ENCODE measurements around the gene CYFIP1.
A peak's percentile ranks its signal among the peaks of the same experiment; 100 is the strongest.

Gene CYFIP1

DNA sequence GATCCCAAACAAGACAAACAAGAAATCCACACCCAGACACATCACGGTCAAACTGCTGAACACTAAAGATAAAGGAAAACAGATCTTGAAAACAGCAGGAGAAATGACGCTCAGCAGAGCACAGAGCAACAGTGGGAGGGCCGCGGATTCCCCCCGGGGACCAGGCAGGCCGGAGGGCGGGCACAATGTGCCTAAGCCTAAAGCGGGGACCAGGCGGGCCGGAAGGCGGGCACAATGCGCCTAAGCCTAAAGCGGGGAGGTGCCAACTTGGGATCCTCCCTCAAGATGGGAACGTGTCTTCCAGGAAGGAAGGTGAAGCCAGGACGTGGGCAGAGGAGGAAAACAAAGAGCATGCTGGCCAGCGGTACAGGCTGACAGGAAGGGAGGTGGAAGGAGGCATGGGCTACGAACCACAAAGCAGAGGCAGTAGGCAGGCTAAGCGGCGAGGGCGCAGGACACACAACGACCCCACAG lies 31.1 kb downstream of the CYFIP1 start:
- DNase-seq (ENCODE audit: low read depth) = peak; percentile 30

DNA sequence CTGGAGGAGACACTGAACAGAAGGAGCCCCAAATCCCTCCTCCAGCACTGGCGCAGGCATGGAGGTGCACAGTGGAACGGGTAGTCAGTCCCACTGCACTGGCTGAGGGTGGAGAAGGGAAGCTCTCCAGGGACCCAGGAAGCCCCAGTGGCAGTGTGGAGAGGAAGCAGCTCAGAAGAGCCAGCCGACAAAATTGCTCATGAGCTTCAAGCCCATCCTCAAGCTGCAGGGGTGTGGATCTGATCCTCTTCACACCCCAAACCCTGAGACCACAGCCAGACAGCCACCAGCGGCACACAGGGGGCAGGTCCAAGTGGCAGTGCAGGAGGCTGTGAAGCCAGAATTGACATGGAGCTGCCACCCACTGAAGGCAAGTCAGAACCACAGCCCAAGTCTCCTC lies 32.1 kb downstream of the CYFIP1 start:
- DNase-seq (ENCODE audit: low read depth) = no peak

DNA sequence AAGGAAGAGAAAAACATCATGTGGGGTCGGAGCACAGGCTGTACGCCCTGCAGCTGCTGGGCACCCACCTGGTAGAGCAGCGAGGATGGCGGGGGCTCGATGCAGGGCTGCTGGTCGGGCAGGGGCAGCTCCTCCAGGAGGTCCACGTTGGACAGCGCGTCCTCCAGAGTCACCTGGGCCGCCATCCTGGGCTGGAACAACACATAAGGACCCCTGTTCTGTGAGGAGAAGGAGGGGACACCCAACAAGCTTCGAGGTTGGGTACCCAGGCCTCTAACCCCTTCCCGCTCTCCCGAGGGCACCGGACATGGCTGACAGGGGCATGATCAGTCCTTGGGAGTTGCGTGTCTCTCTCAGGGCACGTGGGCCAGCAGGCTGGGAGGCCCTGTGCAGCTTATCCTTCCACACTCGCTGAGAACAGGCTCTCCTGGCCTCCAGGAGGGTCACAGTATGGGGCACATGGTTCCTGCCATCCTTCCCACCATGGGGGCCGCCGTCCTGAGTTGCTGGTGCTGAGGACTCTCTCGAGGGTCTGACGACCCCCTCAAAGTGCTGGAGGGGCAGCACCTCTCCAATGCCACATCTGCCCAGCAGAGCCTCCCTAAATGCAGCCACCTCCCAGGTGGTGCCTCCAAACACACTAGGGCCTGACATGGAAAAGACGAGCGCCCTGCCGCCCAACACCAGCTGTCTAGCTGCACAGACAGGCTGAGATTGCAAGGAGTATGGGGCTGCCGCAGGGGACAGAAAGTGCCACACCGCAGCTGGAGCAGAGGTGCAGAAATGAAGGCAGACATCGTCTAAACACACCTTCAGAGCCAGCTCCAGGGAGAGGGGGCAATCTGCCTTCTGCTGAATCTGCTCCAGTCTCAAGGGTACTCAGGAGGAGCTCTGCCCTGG lies 32.8 kb downstream of the CYFIP1 start:
- no peak for DNase-seq (ENCODE audit: low read depth)

DNA sequence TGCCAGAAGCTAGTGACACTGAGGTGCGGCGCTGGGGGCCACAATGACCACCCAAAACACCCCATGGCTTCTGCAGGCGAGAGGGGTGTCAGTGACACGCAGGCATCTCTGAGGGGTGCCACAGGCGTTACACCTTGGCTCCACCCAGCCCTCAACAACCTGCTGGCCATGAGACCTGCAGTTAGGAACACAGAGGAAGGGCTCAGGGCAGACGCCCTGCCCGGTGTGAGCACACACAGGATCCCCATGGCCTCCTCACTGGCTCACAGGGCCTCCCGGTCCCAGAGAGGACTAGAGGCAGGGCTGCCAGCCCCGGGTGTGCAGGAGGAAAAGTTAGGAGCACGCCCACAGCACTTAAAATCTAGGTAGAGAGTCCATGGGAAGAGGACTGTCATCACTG lies 35.1 kb downstream of the CYFIP1 start:
- no peak for DNase-seq (ENCODE audit: low read depth)

DNA sequence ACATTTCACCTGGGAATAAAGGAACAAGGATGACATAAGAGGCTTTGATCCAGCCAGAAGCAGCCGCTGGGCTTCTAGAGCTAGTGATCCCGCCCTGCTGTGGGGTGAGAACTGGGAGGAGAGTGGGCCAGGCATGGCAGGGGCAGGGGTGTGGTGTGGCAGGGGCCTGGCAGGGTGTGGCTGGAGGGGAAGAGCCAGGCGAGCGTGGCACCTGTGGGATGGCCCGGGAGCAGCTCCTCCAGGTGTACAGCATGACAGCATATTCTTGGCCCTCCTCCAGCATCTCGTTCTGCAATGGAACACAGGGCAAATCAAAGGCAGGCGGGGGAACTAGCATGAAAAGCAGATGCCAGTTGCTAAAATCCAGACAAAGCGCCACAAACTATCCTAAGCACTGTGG lies 35.5 kb downstream of the CYFIP1 start:
- no peak for DNase-seq (ENCODE audit: low read depth)

DNA sequence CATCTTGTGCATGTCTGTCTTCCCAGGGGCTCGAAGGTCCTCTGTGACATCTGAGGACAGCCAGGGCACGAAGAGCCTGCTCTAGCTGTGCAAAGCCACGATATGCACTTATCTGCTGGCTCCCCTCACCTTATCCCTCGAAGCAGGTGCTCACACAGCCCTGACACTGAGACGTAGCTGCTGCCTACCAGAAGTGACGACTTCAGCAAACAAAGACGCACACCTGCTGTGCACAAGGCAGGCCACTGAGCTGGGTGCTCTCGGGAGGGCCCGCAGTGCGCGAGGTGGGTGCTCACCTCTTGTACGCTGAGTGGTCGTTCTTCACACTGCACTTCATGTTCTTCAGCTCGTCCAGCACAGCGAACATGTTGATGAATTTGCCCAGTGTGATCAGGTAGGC lies 37.3 kb downstream of the CYFIP1 start:
- DNase-seq (ENCODE audit: low read depth) = no peak

DNA sequence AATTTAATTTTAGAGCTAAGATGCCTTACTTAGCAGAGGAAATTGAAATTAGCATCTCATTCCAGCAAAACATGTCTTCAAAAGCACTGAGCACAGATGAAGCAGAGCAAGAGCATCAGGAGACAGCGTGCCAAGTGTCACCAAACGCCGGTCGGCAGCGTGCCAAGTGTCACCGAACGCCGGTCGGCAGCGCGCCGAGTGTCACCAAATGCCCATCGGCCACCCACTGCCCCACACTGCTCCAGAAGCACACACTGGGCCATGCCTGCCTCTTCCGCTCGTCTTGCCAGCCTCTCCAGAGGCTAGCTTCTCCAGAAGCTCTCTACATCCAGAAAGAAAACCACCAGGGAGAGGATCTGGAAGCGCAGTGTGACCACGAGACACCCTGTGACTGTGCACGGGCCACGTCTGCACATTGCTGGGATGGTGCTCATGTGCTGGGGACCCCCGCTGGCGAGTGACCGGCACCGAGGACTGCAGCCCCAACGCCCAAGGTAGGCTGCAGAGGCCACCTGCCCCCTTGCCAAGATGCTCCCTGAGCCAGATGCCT lies 37.8 kb downstream of the CYFIP1 start:
- DNase-seq (ENCODE audit: low read depth) = no peak

DNA sequence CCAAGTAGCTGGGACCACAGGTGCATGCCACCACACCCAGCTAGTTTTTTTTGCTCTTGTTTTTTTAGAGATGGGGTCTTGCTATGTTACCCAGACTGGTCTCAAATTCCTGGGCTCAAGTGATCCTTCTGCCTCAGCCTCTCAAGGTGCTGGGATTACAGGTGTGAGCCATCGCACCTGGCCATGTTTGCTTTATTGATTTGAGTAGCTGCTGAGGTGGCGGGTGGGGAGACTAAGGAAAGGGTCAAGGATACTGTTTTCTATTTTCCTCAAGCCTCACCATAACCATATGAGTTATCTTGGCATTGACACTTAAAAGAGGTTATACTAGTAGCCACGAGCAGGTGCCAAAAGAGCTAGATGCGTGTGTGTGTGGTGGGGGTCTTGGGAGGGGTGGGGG lies 39.0 kb downstream of the CYFIP1 start:
- no peak for DNase-seq (ENCODE audit: low read depth)

DNA sequence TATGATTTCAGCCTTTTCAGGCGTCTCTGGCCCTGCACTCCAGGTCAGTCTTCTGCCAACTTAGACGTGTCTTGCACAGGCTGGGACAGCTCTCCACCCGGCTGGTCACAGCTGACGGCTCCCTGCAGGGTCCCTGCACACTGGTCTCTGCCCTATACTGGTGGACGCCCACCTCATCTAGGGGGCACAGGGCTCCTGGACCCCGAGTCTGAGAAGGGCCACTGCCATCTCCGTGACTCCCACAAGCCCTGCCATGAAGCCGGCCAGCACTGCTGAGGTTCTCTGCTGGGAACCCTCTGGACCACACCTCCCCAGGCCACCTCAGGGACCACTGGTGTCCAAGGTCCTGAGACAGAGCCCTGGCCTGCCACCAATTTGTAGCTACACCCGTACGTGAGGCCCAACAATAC lies 40.5 kb downstream of the CYFIP1 start:
- no peak for DNase-seq (ENCODE audit: low read depth)

DNA sequence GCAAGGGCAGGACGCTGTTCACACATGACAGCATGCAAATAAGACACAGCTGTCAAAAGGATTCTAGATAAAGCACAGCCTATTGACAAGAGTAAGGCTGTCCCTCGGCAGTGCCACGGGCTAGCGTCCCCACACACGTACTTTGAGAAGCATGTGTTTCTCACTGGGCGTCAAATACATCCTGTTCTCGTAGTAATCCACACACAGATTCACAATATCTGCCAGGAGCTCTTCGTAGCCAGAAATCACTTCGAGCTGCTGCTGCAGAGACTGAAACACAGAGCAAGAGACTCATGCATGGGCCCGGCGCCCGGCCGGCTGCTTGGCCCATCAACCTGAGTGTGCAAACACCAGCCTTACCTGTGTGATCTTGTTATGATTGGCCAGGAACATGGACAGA lies 41.1 kb downstream of the CYFIP1 start:
- no peak for DNase-seq (ENCODE audit: low read depth)

DNA sequence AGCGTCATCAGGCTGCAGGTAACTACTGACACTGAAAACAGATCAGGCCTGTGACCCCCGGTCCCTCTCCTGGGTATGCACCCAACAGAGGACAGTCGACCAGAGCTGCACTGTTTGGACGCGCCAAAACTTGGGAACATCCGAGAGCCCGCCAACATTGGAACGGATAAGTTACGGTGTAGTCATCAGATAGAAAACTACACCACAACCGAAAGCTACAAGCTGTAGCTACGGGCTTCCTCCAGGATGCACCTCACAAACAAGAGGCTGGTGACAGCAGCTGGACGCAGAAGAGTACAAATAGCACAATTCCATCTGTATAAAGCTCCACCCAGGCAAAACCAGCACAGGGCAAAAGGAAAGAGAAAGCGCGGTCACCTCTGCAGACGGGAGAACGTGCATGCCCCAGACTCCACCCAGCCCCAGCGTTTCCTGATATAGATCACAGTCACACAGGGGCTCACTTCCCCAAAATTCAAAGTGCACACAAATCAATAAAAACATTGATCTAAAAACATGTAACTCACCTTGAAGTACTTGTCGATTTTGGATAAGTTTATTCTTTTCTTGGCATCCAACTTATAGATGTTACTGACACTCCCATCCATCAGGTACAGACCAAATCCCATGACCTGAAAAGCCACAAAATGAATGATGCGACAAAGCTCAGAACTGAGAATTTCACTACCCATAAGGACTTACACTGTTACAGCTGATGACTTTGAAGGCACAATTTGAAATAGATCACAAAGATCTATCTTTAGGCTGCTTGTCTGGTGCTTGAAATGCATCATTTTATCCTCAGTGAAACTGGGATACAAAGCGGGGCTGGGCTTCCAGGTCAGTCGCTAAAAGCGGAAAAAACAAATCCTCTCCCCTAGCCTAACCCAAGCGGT lies 43.3 kb downstream of the CYFIP1 start:
- no peak for DNase-seq (ENCODE audit: low read depth)

DNA sequence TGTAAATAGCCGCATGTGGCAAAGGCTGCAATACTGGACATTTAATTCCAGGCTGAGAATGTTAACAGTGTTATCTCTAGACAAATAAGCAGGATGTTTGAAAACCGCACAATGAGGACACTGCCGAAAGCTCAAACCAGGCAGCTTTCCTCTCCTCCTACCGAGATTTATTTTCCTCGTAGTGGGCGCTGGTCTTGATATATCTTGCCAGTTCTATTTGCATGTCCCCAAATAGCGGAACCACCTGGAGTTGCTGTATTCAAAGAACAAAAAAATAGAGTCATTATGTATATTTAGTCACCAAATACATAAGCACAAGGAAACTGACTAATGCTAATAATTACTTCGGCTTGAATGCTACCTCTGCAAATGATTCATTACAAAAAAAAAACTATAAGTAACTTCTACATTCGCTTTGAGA lies 46.5 kb downstream of the CYFIP1 start:
- no peak for DNase-seq (ENCODE audit: low read depth)

DNA sequence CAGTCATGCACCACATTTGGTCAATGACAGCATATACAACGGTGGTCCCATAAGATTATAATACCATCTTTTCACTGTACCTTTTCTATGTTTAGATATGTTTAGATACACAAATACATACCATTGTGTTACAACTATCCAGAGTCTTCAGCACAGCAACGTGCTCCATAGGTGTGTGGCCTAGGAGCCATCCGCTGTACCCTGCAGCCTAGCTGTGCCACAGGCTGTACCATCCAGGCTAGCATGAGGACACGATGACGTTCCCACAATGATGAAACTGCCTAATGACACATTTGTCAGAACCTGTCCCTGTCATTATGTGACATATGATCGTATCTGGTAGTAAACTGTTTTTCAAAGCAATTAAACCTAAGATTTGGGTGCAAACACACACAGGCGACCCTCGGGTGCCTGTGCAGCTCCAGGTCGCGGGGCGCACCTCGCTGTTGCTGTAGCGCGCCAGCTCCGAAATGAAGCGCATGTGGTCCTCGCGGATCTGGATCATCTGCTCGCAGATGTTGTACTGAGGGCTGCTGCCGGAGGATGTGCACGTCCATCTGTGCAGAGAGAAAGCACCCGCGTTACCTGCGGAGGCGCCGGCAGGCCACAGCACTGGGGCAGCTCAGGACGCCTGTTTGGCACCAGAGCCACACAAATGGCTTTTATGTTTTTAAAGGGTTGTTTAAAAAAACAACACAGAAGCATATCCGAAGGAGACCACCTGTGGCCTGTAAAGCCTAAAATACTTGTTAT lies 48.2 kb downstream of the CYFIP1 start:
- DNase-seq (ENCODE audit: low read depth) = no peak

DNA sequence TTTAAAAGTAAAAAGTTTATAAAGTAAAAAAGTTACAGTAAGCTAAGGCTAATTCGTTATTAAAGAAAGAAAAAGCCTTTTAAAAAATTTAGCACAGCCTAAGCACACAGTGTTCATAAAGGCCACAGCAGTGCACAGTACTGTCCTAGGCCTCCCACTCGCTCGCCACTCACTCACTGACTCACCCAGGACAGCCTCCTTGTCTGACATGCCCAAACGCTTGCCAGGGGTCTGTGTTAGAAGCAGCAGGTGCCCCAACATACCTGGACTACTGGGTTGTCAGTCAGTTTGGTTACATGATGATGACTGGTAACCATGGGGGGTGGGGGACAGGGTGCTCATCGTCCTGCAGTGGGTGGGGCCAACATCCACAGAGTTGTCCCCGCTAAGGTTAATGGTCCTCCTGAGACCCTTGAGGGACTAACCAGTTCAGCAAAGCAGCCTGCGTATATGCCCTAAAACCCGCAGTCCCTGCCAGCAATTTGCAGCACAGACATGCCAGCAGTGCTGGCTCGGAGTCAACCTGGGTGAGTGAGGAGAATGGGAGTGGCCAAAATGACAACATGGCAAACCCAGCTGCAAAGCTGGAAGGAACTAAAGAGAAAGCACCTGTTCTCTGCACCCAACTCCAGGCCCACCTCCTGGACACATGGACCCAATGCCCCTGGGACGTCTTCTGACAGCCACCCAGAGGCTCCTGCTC lies 49.2 kb downstream of the CYFIP1 start:
- no peak for DNase-seq (ENCODE audit: low read depth)

DNA sequence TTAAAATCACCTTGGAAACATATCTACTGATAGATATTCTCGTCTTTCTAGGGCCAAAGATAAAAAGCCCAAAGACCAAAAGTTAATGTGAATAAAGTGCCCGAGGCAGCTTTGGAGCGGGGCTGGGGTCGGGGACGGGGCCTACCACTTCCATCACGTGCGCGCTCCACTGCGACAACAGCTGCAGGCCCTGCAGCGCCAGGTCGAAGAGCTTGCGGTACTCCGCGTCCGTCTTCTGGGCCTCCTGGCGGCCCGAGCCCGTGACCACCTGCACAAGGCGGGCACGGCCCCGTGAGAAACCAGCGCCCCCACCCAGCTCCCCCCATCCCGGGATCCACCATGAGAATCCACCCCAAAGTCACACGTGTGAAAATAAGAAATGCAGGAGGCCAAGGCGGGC lies 52.4 kb downstream of the CYFIP1 start:
- no peak for DNase-seq (ENCODE audit: low read depth)

DNA sequence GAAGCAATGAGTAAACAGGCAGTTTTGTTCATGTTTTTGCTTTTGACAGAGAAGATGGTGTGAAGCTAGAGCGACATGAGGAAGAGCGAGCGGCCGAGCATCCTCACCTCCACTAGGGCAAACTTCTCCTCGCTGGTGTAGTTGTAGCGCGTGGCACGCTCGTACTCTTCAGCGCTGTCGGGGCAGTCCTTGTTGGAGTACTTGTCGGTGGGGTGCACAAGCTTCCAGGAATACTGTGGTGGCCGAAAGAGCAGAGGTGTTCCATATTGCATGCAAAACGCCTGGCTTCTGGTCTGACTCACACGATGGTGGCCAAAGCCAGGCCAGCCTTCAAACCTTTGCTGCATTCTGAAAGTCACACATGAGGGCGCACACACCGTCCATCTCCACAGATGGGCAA lies 54.3 kb downstream of the CYFIP1 start:
- no peak for DNase-seq (ENCODE audit: low read depth)

DNA sequence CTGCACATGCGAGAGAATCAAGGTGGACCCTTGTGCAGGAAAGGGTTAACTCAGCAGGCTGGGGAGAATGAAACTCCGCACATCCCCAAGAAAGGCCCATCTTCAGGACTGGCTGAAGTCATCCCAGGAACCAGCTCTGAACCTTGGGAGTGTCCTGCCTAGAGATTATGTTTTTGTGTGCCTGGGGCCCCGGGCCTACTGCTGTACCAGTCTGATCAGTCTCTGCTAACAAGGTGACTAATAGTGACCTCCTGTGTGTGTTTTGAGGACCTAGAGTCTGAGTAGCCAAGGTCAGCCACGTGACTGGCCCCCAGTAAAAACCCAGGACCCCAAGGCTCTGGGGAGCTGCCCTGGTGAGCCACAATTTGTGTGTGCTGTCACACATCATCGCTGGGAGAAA lies 58.2 kb downstream of the CYFIP1 start:
- no peak for DNase-seq (ENCODE audit: low read depth)

DNA sequence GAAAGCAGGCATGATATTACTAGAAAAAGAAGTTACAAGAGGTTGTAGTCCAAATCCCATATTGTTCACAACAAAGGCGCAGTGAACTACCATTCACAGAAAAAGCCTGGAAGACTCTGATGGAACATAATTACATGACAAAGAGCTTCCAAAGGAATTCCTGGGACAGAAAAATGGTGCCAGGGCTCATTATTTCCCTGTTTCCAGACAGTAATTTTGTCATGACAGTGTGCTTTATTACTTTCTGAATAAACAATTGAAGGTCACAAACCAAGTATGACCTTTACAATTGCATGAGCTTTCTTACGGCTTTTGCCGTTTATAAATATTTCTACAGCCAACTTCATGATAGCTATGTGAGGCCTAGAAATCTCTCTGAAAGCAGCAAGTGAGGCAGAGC lies 61.0 kb downstream of the CYFIP1 start:
- no peak for DNase-seq (ENCODE audit: low read depth)

DNA sequence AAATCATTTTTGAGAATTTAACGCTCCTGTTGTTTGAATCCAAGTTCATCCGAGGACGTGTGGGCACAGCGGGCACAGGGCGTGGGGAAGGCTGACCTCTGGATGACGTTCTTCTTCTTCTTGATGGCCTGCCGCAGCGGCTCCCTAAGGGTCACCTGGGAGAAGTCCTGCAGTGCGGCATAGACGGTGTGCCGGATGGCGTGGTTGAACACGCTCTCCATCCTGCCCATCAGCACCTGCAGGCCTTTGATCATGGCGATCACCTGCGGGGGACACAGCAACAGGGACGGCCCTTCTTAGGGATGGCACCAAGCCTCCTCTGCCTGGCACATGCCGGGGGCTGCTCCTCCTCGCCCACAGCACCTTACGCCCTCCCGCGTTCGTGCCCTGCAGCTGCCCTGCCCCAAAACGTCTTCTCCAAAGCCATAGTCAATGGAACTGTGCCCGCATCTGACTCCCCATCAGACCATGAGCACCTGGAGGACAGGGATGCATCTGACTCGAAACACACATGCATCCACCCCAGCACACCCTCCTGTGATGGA lies 61.5 kb downstream of the CYFIP1 start:
- no peak for DNase-seq (ENCODE audit: low read depth)

DNA sequence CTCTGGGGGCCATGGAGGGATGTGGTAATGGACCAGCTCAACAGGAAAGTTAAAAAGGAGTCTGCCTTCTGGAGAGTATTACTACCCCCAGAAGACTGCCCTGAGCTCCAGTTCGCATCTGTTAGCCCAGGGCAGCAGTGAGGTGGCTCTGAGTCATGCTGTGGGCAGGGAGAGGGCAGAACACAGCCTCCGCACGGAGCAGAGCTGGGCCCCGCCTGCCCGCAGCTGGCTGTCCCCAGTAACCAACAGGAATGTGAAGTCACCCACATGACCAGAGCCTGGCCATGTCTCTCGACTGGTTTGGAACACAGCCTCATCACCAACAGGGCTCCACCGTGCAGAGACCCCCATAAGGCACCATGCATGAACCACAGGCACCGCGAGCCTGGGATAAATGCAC lies 62.1 kb downstream of the CYFIP1 start:
- DNase-seq (ENCODE audit: low read depth) = no peak

DNA sequence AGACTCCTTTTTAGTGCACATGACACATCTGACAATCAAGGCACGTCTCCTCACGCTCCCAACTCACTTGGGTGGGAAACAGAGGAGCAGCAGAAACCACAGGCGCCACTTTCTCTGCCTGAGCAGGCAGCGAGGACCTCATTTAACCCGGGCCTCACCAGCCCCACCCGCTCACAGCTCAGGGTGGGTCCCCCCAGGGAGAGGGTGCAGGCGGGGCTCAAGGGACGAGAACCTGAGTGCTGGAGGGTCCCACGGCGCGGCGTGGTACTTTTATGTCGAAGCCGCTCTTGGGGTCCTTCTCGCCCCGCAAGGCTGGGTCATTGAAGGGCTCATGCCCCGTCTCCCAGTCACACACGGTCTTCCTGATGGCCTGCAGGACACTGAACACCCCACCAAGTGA lies 62.6 kb downstream of the CYFIP1 start:
- DNase-seq (ENCODE audit: low read depth) = no peak

Measured in HS-5 (cell line).